Upper lobe of left lung (tissue), 4 donors: Measurements from ENCODE around the gene GRIK5.

Source experiments
- EP300 ChIP-seq, 4 donors: sonication (generic); formaldehyde crosslinking; IDR thresholded peaks; one replicate each; pipeline ENCODE4 v1.5.1; 2017; ENCODE audit warnings: antibody characterized with exemption in 4 of 4, control low read depth in 2 of 4
- POLR2AphosphoS5 ChIP-seq, 2 donors: sonication (generic); formaldehyde crosslinking; IDR thresholded peaks; one replicate each; pipeline ENCODE4 v1.5.1; 2017; ENCODE audit warnings: antibody characterized with exemption in 2 of 2
- TF ChIP-seq, protein P1 (sequence below), 6 experiments: fragments of 450-650 bp in 4 of 6; fragments of 200-600 bp in 2 of 6; sonication (generic) in 2 of 6; IDR thresholded peaks; one replicate each; pipeline ENCODE4 v1.5.1; 2016 to 2019; ENCODE audit warnings: antibody characterized with exemption in 6 of 6

DNA sequence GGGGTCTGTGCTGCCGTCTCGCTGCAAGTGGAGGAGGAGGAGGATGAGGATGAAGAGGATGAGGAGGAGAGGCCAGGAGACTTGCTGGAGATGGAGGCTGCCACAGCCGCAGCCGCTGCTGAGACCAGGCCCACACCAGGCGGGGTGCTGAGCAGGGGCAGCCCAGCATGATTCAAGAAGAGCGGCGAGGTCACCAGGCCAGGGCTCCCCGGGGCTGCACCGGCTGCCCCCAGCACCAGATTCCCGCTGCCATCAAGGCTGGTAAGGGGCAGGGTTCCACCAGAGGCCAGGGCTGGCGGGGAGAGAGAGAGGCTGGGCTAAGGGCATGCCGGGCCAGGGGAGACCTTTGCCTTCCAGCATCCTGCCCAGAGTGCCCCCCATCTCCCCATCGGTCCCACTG, 21.3 kb upstream of the GRIK5 start:
- TF ChIP-seq, protein P1, sequence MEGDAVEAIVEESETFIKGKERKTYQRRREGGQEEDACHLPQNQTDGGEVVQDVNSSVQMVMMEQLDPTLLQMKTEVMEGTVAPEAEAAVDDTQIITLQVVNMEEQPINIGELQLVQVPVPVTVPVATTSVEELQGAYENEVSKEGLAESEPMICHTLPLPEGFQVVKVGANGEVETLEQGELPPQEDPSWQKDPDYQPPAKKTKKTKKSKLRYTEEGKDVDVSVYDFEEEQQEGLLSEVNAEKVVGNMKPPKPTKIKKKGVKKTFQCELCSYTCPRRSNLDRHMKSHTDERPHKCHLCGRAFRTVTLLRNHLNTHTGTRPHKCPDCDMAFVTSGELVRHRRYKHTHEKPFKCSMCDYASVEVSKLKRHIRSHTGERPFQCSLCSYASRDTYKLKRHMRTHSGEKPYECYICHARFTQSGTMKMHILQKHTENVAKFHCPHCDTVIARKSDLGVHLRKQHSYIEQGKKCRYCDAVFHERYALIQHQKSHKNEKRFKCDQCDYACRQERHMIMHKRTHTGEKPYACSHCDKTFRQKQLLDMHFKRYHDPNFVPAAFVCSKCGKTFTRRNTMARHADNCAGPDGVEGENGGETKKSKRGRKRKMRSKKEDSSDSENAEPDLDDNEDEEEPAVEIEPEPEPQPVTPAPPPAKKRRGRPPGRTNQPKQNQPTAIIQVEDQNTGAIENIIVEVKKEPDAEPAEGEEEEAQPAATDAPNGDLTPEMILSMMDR (IDR thresholded peaks at IDR 0.05) = no peak
- TF ChIP-seq POLR2AphosphoS5 (IDR thresholded peaks at IDR 0.05) (no peak), EP300 (IDR thresholded peaks at IDR 0.05) (no peak)
